NCI-H2029 (cell line): ENCODE results near the gene KRTAP4-12.
"Not testable (repeated sequence)": the region's sequence is repeated elsewhere in the genome, so short reads cannot be mapped to it uniquely, and the experiment has no call there.

Experiments
- DNase-seq: peaks from one replicate; lab custom pipeline; 2025; lab: John Stamatoyannopoulos, UW

Gene KRTAP4-12

GRCh38 chr17:41123991-41124371 is at the start of gene KRTAP4-12:
Gene KRTAP4-12, minus strand, starts transcription at chr17:41124182. Its CDS starts 60 bp downstream, at chr17:41124122.
- not testable (repeated sequence) for DNase-seq

- no peak for DNase-seq
Measured at GRCh38 chr17:41171886-41172285, 47.9 kb upstream of the KRTAP4-12 start.

DNA sequence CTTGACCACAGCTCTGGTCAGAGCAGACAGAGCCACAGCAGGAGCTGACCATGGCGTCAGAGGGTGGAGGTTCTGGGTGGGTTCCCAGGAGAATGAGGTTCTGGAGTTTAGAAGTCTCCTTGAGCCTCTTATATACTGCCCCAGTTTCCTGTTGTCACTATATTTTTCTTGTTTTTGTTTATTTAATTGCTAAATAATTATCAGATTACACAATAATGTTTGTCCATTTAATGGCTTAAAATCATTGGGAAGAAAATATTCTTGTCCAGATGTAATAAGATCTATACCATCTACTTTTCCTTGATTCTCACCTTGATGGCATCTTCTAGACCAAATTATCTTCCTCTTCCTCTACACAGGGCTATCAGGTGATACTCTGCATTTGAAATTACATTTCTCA is 44.1 kb upstream of the KRTAP4-12 start, which contains the start of gene KRTAP4-3:
Gene KRTAP4-3 (minus strand): TSS at position 101 of the 400 bp plus-strand sequence. CDS start 49 bp downstream, at position 52.
- DNase-seq = no peak

DNA sequence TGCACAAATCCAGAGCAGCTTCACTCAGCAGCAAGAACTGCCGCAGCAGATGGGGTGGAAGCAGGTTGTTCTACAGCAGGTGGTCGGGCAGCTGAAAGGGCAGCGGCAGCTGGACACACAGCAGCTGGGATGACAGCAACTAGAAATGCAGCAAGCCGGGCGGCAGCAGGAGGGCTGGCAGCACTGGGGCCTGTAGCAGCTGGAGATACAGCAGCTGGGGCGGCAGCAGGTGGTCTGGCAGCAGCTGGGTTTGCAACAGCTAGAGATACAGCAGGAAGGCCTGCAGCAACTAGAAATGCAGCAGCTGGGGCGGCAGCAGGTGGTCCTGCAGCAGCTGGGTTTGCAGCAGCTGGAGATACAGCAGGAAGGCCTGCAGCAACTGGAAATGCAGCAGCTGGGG is 43.6 kb upstream of the KRTAP4-12 start:
- no peak for DNase-seq

- DNase-seq = no peak
Measured at GRCh38 chr17:41163828-41164227, 39.8 kb upstream of the KRTAP4-12 start.

DNA sequence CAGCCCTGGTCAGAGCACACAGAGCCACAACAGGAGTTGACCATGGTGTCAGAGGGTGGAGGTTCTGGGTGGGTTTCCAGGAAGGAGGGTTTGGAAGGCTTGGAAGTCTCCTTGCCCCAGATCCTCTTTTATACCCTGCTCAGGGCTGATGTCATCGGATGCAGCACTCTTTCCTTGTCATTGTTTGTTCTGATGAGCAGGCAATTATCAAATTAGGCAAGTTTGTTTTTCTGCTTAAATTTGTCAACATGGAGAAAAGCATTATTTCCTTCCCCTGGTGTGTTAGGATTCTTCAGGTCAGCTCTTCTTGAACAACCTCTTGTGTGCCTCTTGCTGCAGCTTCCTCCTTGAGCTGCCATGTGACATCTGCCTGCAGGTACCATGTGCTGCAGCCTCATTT is 36.7 kb upstream of the KRTAP4-12 start, which contains the start of gene KRTAP4-4:
Gene KRTAP4-4 (minus strand): TSS at position 101 of the 400 bp plus-strand sequence. CDS start 57 bp downstream, at position 44.
- no peak for DNase-seq

DNA sequence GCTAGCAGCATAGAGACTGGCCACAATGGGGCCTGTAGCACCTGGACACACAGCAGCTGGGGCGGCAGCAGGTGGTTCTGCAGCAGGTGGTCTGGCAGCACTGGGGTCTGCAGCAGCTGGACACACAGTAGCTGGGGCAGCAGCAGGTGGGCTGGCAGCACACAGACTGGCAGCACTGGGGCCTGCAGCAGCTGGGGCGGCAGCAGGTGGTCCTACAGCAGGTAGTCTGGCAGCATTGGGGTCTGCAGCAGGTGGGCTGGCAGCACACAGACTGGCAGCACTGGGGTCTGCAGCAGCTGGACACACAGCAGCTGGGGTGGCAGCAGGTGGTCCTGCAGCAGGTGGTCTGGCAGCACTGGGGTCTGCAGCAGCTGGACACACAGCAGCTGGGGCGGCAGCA is 36.2 kb upstream of the KRTAP4-12 start:
- DNase-seq = not testable (repeated sequence)

DNA sequence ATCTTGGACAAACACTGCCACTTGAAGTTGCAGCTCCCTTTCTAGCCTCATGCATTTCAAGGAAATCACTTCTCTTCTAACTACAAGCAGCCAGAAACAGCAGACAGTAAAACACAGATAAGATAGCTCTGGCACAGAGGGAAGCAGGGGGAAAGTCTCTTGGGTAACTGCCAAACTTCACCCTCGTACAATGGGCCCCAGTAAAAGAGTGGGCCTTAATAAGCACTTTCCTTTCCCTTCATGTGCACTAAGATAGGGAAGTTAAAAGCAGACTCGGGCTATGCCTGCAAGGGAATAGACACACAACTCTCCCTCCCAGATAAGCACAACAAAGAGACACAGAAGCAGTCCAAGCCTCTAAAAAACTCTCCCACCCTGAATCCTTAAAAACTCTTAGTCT is 29.9 kb upstream of the KRTAP4-12 start:
- DNase-seq = no peak

- DNase-seq = no peak
Measured at GRCh38 chr17:41151525-41151924, 27.5 kb upstream of the KRTAP4-12 start.

GRCh38 chr17:41150026-41150425 is 26.0 kb upstream of the KRTAP4-12 start:
- DNase-seq = no peak

DNA sequence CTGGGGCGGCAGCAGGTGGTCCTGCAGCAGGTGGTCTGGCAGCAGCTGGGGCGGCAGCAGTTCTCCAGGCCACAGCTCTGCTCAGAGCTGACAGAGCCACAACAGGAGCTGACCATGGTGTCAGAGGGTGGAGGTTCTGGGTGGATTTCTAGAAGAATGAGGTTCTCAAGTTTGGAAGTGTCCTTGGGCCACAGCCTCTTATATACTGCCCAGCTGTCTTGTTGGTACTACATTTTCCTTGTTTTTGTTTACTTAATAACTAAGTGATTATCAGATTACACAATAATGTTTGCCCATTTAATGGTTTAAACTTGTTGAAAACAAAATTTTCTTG is 25.6 kb upstream of the KRTAP4-12 start, which contains the start of gene KRTAP4-5:
Gene KRTAP4-5 (minus strand): TSS at position 174 of the 334 bp plus-strand sequence. CDS start 58 bp downstream, at position 116.
- DNase-seq = no peak

- not testable (repeated sequence) for DNase-seq
Measured at GRCh38 chr17:41148971-41149651, 25.1 kb upstream of the KRTAP4-12 start.

- DNase-seq = no peak
Measured at GRCh38 chr17:41147531-41148204, 23.7 kb upstream of the KRTAP4-12 start.

DNA sequence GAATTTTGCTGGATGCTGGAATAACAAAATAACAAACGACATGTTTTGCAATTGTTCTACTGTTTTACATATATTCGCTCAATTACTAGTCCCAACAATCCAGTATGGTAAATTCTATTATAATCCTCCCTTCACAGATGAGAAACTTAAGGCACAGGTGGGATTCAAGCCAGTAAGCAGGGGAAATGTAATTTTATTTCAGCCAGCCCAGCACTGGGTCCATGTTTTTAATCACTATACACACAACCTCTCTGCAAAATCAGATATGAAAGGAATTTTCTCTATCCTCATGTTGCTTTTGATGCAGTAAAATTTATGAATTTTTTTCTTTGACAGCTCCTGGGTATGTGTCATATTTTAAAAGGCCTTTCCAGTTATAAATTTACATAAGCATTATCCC is 21.3 kb upstream of the KRTAP4-12 start:
- no peak for DNase-seq

DNA sequence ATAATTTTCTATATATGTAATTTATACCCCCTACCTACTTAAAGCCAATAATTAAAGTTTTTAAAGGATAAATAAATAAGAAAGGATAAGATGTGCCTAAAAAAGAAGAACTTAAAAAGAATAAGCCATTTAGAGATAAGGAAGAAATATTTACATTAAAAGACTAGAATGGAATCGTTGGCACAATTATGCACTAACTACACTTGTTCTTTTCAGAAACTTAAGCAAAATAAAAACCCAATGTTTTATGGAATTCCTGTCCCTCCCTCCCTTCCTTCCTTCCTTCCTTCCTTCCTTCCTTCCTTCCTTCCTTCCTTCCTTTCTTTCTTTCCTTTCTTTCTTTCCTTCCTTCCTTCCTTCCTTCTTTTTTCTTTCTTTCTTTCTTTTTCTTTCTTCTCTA is 20.9 kb upstream of the KRTAP4-12 start:
- DNase-seq = no peak

DNA sequence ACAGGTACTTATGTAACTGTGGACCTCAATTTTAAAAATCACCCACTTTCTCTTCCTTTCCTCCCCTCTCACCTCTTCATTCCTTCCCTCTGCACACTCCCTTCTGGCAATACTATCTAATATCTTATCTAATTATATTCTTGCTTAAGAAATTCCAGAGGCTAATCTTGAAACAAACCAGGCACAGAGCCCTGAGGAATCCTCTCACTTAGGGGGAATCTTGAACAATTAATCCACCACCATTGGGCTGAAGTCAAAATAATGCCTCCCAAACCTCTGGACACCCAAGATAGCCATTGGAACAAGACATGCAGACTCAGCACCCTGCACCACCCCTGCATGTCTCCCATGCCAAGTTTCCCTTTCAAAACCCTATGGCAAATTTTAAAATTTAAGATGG is 17.4 kb upstream of the KRTAP4-12 start:
- no peak for DNase-seq

DNA sequence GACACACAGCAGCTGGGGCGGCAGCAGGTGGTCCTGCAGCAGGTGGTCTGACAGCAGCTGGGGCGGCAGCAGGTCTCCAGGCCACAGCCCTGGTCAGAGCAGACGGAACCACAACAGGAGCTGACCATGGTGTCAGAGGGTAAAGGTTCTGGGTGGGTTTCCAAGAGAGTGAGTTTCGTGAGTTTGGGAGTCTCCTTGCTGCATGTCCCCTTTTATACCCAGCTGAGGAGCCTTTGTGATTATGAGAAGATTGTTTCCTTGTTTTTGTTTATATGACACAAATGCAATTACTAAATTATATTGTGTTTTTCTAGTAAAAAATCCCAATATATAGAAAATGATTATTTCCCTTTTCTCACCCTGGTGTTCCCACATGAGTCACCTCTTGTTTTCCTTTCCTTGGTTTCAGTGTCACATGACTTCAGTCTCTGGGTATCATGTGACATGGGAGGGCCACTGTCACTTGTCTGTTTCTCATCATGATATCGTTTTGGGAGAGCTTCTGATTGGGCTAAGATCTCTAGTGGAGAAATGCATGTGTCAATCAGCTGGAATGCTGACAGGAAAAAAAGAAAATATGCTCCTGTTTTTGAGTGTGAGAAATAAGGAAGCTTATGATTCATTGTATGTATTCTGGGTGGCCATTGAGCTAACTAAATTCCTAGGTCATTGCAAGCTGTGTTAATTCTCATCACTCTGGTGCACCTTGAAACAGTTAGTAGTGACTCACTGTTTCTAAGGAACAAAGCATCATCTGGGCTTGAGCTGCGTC is 16.6 kb upstream of the KRTAP4-12 start, which contains the start of gene KRTAP4-6:
Gene KRTAP4-6 (minus strand): TSS at position 185 of the 772 bp plus-strand sequence. CDS start 57 bp downstream, at position 128.
- no peak for DNase-seq

- DNase-seq = not testable (repeated sequence)
Measured at GRCh38 chr17:41139865-41140264, 15.9 kb upstream of the KRTAP4-12 start.

DNA sequence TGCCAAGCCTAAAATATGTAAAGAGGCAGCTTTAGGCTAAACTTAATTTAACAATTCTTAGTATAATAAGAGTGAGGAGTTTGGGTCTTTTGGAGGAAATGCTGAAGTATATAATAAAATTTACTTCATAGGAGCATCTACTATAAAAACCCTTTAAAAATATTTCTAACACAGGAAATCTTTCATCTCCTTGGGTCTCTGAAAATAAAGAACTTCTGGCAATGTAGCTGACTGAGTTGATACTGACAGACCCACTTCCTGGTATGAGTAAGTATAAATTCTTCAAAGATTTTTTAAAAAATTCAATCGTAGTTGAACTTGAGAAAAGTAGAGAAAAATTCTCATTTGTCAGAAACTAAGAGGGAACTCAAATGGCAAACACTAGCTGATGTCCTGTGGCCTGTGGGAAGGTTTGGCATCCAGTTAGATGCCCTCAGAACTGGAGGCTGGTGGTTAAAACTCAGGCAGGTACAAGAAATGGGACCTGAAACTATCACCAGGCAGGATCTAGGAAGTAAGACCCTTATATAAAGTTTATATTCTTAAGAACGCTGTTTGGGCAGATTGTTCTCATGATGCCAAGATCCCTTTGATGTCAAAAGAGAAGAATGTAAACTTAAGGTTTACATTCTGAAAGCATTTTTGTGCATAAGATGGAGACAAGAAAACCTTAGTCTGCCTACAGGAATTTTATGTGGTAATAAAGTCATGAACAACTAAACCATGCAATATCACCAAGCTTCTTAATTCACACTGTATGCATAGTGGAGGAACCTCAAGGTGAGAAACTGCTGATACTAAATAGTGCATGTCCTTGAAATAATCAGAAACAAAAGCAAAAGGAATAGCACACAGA is 10.1 kb upstream of the KRTAP4-12 start:
- DNase-seq = no peak

- no peak for DNase-seq
Measured at GRCh38 chr17:41131979-41132378, 8.0 kb upstream of the KRTAP4-12 start.

GRCh38 chr17:41127371-41127770 is 3.4 kb upstream of the KRTAP4-12 start:
- DNase-seq = no peak
